Spleen (tissue), 11 donors: Measurements from ENCODE around the gene INPP4A. TPM values are rescaled to one million over a fixed set of nuclear protein-coding genes. Genes with fewer than 3 reads are reported as not detected.

Source experiments
- DNase-seq: peaks from one replicate; pipeline ENCODE4 v3.0.0-alpha.2; 2020
- H3K27ac ChIP-seq, 8 donors: fragments of 200-600 bp; sonication (generic) in 7 of 8; 1 replicate in 4 of 8; 2 replicates in 4 of 8; pipeline versions ENCODE4 v1.5.0 to v1.8.0; 2016 to 2021; ENCODE audit warnings: inconsistent platforms in 4 of 8, mild to moderate bottlenecking in 4 of 8, moderate library complexity in 1 of 8
- H3K27me3 ChIP-seq, 7 donors: fragments of 200-600 bp; sonication (generic) in 6 of 7; replicated peaks in 1 of 7; 1 replicate in 4 of 7; 2 replicates in 3 of 7; pipeline versions ENCODE4 v1.5.0 to v1.8.0; 2016 to 2021; ENCODE audit warnings: inconsistent platforms in 3 of 7, mild to moderate bottlenecking in 1 of 7
- H3K36me3 ChIP-seq, 6 donors: fragments of 200-600 bp; sonication (generic) in 5 of 6; 1 replicate in 4 of 6; 2 replicates in 2 of 6; pipeline versions ENCODE4 v1.5.0 to v1.8.0; 2016 to 2021; ENCODE audit warnings: inconsistent platforms in 2 of 6
- H3K4me1 ChIP-seq, 6 donors: fragments of 200-600 bp; sonication (generic) in 5 of 6; 1 replicate in 3 of 6; 2 replicates in 3 of 6; pipeline versions ENCODE4 v1.5.0 to v1.8.0; 2016 to 2021; ENCODE audit warnings: inconsistent platforms in 3 of 6
- H3K4me3 ChIP-seq, 8 donors: fragments of 200-600 bp; sonication (generic) in 7 of 8; 1 replicate in 4 of 8; 2 replicates in 4 of 8; pipeline versions ENCODE4 v1.5.0 to v1.8.0; 2016 to 2021; ENCODE audit warnings: inconsistent platforms in 4 of 8, mild to moderate bottlenecking in 4 of 8, moderate library complexity in 2 of 8
- H3K9me3 ChIP-seq, 8 donors: fragments of 200-600 bp; sonication (generic) in 7 of 8; 1 replicate in 4 of 8; 2 replicates in 4 of 8; pipeline versions ENCODE4 v1.5.0 to v1.8.0; 2016 to 2021; ENCODE audit warnings: inconsistent platforms in 4 of 8
- CTCF ChIP-seq, 11 experiments: fragments of 200-600 bp in 7 of 11; fragments of 450-650 bp in 4 of 11; sonication (generic) in 4 of 11; IDR thresholded peaks in 8 of 11; conservative IDR thresholded peaks in 3 of 11; 1 replicate in 7 of 11; 2 replicates in 4 of 11; pipeline versions ENCODE4 v1.4.0 to v1.8.0; 2016 to 2021; ENCODE audit warnings: antibody characterized with exemption in 11 of 11, inconsistent platforms in 4 of 11, mild to moderate bottlenecking in 1 of 11
- POLR2A ChIP-seq, 3 donors: fragments of 450-650 bp; IDR thresholded peaks; one replicate each; pipeline ENCODE4 v1.5.1; 2017; ENCODE audit warnings: antibody characterized with exemption in 3 of 3, mild to moderate bottlenecking in 1 of 3
- POLR2AphosphoS5 ChIP-seq, 3 donors: sonication (generic); formaldehyde crosslinking; IDR thresholded peaks; one replicate each; pipeline ENCODE4 v1.5.1; 2017; ENCODE audit warnings: antibody characterized with exemption in 3 of 3
- WGBS, 5 donors: extraction: QIAGEN DNeasy Blood & Tissue Kit in 3 of 5; methylation state at CpG; one replicate each; pipeline versions ENCODE4 v1.1.5 to v1.1.7; 2013 to 2018; 5-methylcytosine and 5-hydroxymethylcytosine counted together
- intact Hi-C: fragments of 100-400 bp; cut with DNase I; formaldehyde crosslinking; loops from one replicate; pipeline ENCODE4 v1.15.0; 2023; ENCODE audit warnings: low total_unique reads
- polyA plus RNA-seq, 3 donors: library from polyadenylated mRNA; stranded (reverse); fragments of 200-250 nt; gene quantifications; one replicate each; pipeline ENCODE4 v1.2.1, GENCODE V29; 2013
- total RNA-seq, 7 donors: library from RNA; depleted of rRNA in 3 of 7; stranded (reverse); fragments of >200 nt in 3 of 7; fragmentation: NEBNext Ultra II Directional in 4 of 7; extraction: Animal tissue kit (Norgen Biotek cat#: 25700) in 4 of 7; gene quantifications; one replicate each; pipeline versions ENCODE4 v1.1.0 to v1.2.1, GENCODE V29; 2016 to 2021
- donor health status: healthy with polysubstance abuse.
- donor health status: DM: no; HTN: no; CAD: no; lungs with moderate emphysema.
- donor health status: DM: no; HTN: no; CAD: no.
- donor health status: Bipolar disorder and iron deficiency.
- donor health status: healthy.
- donor health status: DM: no; HTN: no; CAD: no.
- donor health status: DM: yes; HTN: yes; CAD: no.

Gene INPP4A
- total and polyA plus RNA-seq, 10 donors = 6.4 to 102 (median 69.2) TPM

GRCh38 chr2:98552499-98553179, 108.0 kb downstream of the INPP4A start:
- Histone ChIP-seq H3K4me3 (no peak overlapping the region), H3K9me3 (no peaks in the 10 kb centered on the region), H3K27me3 (no peaks in the 10 kb centered on the region), H3K27ac (no peak overlapping the region), H3K4me1 (peaks cover 0 to 50% (median 15%) of the 10 kb centered on the region in 6 donors), H3K36me3 (peaks cover 0 to 99% (median 53%) of the 10 kb centered on the region in 6 donors)
- TF ChIP-seq CTCF (IDR thresholded peaks at IDR 0.05 in 8 of 11, conservative IDR thresholded peaks at IDR 0.05 in 3 of 11) = no peak
- TF ChIP-seq POLR2AphosphoS5 (IDR thresholded peaks at IDR 0.05) = no peak
- TF ChIP-seq POLR2A (IDR thresholded peaks at IDR 0.05) = no peak
- 97 to 100% (median 98%) methylated on average over 7 of the region's 7 CpGs for WGBS, 5 donors
- DNase-seq = peak; percentile 10
- intact Hi-C loops = no loop called here

GRCh38 chr2:98554116-98554861, 109.6 kb downstream of the INPP4A start:
- H3K9me3 ChIP-seq = no peaks in the 10 kb centered on the region
- intact Hi-C loops = no loop called here
- peaks cover 0 to 99% (median 54%) of the 10 kb centered on the region in 6 donors for H3K36me3 ChIP-seq
- 60 to 83% (median 81%) methylated on average over 6 to 10 of the region's 10 CpGs for WGBS, 5 donors
- H3K27me3 ChIP-seq = no peaks in the 10 kb centered on the region
- TF ChIP-seq CTCF (IDR thresholded peaks at IDR 0.05 in 8 of 11, conservative IDR thresholded peaks at IDR 0.05 in 3 of 11) (no peak), POLR2AphosphoS5 (IDR thresholded peaks at IDR 0.05) (peak in 1 of 3 donors; percentile 33)
- peaks cover 0 to 40% (median 9%) of the 10 kb centered on the region in 6 donors for H3K4me1 ChIP-seq
- no peak overlapping the region for H3K4me3 ChIP-seq
- peak; percentile 66 for DNase-seq
- no peak overlapping the region for H3K27ac ChIP-seq

GRCh38 chr2:98555696-98556095, 111.0 kb downstream of the INPP4A start:
- Histone ChIP-seq H3K27ac (peak overlapping the region in 2 of 8 donors; percentile 6 to 37), H3K4me3 (no peak overlapping the region), H3K4me1 (peaks cover 0 to 33% (median 5%) of the 10 kb centered on the region in 6 donors), H3K27me3 (no peaks in the 10 kb centered on the region), H3K9me3 (no peaks in the 10 kb centered on the region), H3K36me3 (peaks cover 0 to 99% (median 59%) of the 10 kb centered on the region in 6 donors)
- no peak for TF ChIP-seq POLR2A (IDR thresholded peaks at IDR 0.05)
- no peak for TF ChIP-seq CTCF (IDR thresholded peaks at IDR 0.05 in 8 of 11, conservative IDR thresholded peaks at IDR 0.05 in 3 of 11)
- peak in 1 of 3 donors; percentile 47 for TF ChIP-seq POLR2AphosphoS5 (IDR thresholded peaks at IDR 0.05)
- WGBS, 5 donors = 93 to 97% (median 97%) methylated on average over 7 to 8 of the region's 8 CpGs
- peak; percentile 59 for DNase-seq
- intact Hi-C loops = no loop called here
